SJCRH30 (cell line): ENCODE results near the gene ZNF692. TPM values are rescaled to one million over a fixed set of nuclear protein-coding genes. Genes with fewer than 3 reads are reported as not detected.
A peak's percentile ranks its signal among the peaks of the same experiment; 100 is the strongest.

Source experiments
- DNase-seq, 2 experiments: peaks; one replicate each; pipeline ENCODE4 v3.0.0-alpha.2; 2015 to 2020
- H3K27ac ChIP-seq: fragments of 250-450 bp; sonication (Bioruptor Pico); 2 replicates; pipeline ENCODE4 v1.5.1; 2020; ENCODE audit warnings: mild to moderate bottlenecking, moderate library complexity
- H3K27me3 ChIP-seq: fragments of 250-450 bp; sonication (Bioruptor Pico); 2 replicates; pipeline ENCODE4 v1.5.1; 2020; ENCODE audit warnings: mild to moderate bottlenecking, moderate library complexity
- H3K36me3 ChIP-seq: fragments of 250-450 bp; sonication (Bioruptor Pico); 2 replicates; pipeline ENCODE4 v1.5.1; 2020; ENCODE audit warnings: mild to moderate bottlenecking, moderate library complexity
- H3K4me1 ChIP-seq: fragments of 250-450 bp; sonication (Bioruptor Pico); 2 replicates; pipeline ENCODE4 v1.5.1; 2020; ENCODE audit warnings: mild to moderate bottlenecking, moderate library complexity
- H3K4me3 ChIP-seq: fragments of 250-450 bp; sonication (Bioruptor Pico); 2 replicates; pipeline ENCODE4 v1.5.1; 2020; ENCODE audit warnings: mild to moderate bottlenecking, moderate library complexity
- H3K9me3 ChIP-seq: fragments of 250-450 bp; sonication (Bioruptor Pico); replicated peaks from 2 replicates; pipeline ENCODE4 v1.5.1; 2020; ENCODE audit warnings: mild to moderate bottlenecking, moderate library complexity
- total RNA-seq: library from RNA; depleted of rRNA; stranded (reverse); fragments of >200 nt; shearing (Covaris generic); gene quantifications from 2 replicates; pipeline ENCODE4 v1.2.3, GENCODE V29; 2014

The ZNF692 gene
- total RNA-seq, 1 experiment from 2014 or later, result 26.4 TPM

DNA sequence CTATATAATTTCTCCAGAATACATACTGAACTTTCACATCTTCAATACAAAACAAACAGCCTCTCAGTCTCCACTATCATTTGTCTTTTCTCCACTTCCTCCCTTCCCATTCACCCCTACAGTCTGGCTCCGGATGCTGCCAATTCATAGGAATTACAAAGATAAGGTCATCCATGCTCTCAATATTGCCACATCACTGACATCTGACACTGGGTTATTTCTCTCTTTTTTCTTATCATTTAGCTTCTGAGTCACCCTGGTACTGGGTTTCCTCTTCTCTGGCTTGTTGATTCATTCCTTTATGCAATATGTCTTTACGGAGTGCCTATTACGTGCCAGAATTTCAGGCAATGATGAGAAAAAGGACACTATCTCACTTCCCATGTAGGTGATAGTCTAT is 30.0 kb downstream of the ZNF692 start:
- Histone ChIP-seq H3K9me3 (no peaks in the 10 kb centered on the region), H3K4me3 (no peak overlapping the region), H3K27me3 (0 out of 2 replicates have a peak, but pooled peaks cover 3% of the 10 kb centered on the region), H3K36me3 (no peaks in the 10 kb centered on the region), H3K4me1 (no peaks in the 10 kb centered on the region), H3K27ac (no peak overlapping the region)
- DNase-seq, result no peak

DNA sequence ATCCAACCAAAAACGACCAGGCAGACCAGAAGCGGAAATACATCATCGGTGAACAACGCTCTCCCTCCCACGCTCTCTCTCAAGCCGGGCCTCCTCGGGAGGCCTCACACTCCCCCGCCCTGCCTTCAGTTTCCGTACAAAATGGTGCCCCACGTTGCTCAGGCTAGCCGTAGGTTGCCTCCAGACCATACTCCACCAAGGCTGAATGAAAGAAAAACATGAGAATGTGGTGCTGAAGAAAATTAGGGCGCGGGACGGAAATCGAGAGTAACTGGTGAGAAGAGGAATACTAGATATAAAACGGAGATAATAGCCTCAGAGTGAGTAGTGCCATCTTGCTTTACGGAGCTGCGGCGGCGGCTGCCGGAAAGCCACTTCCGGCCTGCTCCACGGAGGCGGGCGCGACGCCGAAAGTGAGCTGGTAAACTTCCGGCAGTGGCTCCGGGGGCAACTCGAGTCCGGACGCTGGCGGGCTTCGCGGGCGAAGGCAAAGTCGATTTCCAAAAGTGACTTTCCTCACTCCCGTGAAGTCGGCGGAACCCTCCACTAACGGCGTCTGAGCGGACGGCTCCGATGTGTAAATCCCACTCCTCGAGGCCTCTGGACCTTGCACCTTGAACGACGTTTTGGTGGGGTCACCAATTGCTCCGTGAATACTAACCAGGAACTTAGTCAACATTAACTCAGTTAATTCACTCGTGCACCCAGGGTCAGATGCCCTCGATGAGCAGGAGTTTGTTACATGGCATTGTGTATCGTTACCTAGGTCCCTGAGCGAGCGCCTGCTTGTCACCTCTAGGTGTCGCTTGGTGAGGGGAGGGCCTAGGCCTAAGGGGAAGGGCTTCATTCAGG is 32.8 kb downstream of the ZNF692 start, which contains the start of gene SH3BP5L:
Gene SH3BP5L, minus strand, starts transcription at position 7 of the 852 bp plus-strand sequence. CDS start 980 bp downstream, outside the sequence.
- H3K9me3 ChIP-seq, result no peaks in the 10 kb centered on the region
- DNase-seq, result peak; percentile 89 to 93
- H3K27ac ChIP-seq, result peak within 1 kb of the TSS; percentile 93
- H3K36me3 ChIP-seq, result peaks cover 5% of the 10 kb centered on the region; the same call in 1 of the 2 replicates
- H3K4me3 ChIP-seq, result peak within 1 kb of the TSS; percentile 66
- H3K27me3 ChIP-seq, result no peaks in the 10 kb centered on the region
- H3K4me1 ChIP-seq, result no peaks in the 10 kb centered on the region

DNA sequence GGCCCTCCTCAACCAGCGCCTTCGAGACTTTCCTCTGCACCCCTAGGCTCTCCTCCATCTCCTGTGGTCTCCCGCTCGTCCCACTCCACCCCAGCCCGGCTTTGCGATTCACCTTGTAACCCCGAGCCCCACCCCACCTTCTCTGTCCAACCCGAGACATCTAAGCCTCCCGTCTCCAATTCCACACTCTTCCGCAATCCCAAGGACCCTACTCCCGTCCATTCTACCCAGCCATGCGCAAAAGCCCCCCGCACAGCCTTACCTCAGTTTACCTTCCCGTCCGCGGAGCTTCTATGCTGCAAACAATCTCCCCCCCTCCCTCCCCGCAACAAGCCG is 33.3 kb downstream of the ZNF692 start:
- peak in 1 of 2 experiments; percentile 11 for DNase-seq
- H3K27ac ChIP-seq, result peak overlapping the region; percentile 93
- H3K4me1 ChIP-seq, result no peaks in the 10 kb centered on the region
- no peaks in the 10 kb centered on the region for H3K27me3 ChIP-seq
- no peaks in the 10 kb centered on the region for H3K9me3 ChIP-seq
- H3K4me3 ChIP-seq, result peak overlapping the region; percentile 66
- H3K36me3 ChIP-seq, result peaks cover 6% of the 10 kb centered on the region

DNA sequence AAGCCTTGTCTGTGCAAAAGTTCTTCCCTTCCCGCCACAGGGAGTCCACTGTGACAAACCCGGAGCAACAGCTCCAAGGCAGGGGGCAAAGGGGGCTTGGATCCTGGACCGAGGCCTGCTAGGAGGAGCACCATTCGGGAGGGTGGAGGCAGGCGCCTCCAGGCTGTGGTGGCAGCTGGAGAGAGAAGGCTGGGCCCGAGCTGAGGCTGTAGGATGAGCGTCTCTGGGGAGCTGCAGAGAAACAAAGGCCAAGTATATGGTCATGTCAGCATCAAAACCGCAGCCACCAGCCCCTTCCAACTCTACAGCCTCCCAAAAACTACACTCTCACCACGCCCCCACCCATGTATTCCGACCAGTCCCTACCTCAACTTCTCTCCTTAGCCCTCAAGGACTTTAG is 33.7 kb downstream of the ZNF692 start:
- H3K4me1 ChIP-seq, result no peaks in the 10 kb centered on the region
- H3K27ac ChIP-seq, result peak overlapping the region; percentile 93
- no peaks in the 10 kb centered on the region for H3K27me3 ChIP-seq
- H3K4me3 ChIP-seq, result peak overlapping the region; percentile 66
- peaks cover 9% of the 10 kb centered on the region for H3K36me3 ChIP-seq
- no peaks in the 10 kb centered on the region for H3K9me3 ChIP-seq
- peak; percentile 11 to 22 for DNase-seq

DNA sequence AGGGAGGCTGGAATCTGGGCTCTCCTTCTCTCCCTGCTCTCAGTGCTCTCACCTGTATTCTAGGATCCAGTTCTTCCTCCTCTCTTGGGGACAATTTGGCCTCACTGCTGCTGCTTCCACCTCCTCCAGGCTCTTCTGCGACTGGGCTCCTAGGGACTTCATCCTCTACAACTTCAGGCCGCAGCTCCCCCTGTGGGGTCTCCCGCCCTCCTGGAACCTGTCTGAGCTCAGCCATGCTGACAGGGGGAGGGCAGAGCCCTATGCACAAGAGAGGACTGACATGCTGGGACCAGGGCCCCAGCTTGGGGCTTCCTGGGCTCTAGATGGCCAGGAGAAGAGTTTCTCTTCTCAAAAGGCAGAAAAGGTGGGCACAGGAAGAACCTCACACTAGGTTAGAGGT is 34.2 kb downstream of the ZNF692 start:
- Histone ChIP-seq H3K27ac (no peak overlapping the region), H3K4me1 (no peaks in the 10 kb centered on the region), H3K9me3 (no peaks in the 10 kb centered on the region), H3K36me3 (peaks cover 9% of the 10 kb centered on the region), H3K27me3 (no peaks in the 10 kb centered on the region), H3K4me3 (no peak overlapping the region; the same call in none of the 2 replicates)
- no peak for DNase-seq

DNA sequence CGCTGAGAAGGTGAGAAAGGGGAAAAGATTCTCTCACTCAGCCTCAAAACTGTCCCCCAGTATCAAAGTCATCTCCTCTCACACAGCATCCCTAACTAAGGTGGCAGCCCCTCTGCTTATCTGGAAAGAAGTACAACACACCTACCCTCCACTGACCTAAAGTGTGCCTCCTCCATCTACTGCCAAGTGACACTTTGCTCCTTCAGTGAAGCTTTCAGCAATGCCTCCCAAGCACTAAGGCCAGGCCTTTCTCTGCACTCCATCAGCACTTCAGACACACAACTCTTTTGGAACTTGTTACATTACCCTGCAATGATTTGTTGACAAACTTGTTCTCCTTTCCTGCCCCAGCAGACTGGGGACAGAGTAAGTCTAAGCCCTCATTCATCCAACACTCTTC is 34.6 kb downstream of the ZNF692 start:
- H3K27ac ChIP-seq, result no peak overlapping the region
- H3K27me3 ChIP-seq, result no peaks in the 10 kb centered on the region
- H3K4me1 ChIP-seq, result no peaks in the 10 kb centered on the region
- no peak overlapping the region for H3K4me3 ChIP-seq
- no peaks in the 10 kb centered on the region for H3K9me3 ChIP-seq
- no peak for DNase-seq
- peaks cover 9% of the 10 kb centered on the region for H3K36me3 ChIP-seq

DNA sequence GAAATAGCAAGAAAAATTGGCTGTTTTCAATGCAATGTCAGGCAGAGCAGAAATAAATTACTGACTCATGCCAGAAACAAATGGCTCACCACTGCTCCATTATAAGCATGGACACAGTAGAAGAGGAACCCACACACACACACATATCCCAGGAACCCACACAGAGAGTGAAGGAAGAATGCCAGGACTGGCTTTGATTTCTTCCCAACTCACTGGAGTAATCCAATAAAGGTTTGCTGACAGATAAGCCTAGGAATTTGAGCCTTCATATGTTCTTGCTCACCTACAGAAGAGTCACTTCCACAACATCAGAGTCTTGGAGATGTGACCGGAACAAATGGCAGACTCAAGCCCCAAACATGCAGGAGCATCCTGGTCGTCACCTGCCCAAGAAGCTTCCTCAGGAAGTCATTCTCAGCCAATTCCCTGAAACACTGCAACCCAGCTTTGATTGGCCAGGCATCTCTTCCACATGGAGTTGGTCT is 35.3 kb downstream of the ZNF692 start:
- peaks cover 9% of the 10 kb centered on the region for H3K36me3 ChIP-seq
- no peaks in the 10 kb centered on the region for H3K4me1 ChIP-seq
- no peaks in the 10 kb centered on the region for H3K9me3 ChIP-seq
- DNase-seq, result no peak
- no peak overlapping the region for H3K27ac ChIP-seq
- H3K4me3 ChIP-seq, result no peak overlapping the region
- no peaks in the 10 kb centered on the region for H3K27me3 ChIP-seq

DNA sequence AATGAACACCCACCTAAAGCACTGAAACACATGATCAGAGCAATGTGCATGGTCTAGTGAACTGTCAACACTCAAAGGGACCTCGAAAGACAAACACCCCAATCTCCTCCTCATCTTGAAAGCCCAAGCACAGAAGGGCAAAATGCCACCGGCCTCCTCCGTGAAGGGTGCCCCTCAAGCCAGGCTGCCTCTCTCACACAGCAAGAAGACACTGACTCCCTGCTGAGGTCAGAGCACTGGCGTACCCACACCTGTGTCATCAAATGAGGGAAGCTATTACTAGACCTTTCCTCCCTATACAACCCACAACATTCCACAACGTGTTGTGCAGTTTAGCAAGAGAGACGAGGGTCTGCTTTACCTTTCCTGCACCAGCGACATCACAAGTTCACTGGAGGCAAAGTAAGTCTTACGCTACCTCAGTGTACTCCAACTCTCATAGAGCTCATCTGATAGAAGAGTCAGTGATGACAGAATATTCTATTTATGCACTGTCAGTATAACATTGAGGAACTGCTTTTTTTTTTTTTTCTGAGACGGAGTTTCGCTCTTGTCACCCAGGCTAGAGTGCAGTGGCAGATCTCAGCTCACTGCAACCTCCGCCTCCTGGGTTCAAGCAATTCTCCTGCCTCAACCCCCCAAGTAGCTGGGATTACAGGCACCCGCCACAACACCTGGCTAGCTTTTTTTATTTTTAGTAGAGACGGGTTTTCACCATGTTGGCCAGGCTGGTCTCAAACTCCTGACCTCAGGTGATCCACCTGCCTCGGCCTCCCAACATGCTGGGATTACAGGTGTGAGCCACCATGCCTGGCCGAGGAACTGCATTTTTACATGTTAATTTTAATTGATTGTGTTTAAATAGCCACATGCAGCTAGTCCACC is 36.5 kb downstream of the ZNF692 start:
- no peak for DNase-seq
- Histone ChIP-seq H3K9me3 (no peaks in the 10 kb centered on the region), H3K4me3 (no peak overlapping the region), H3K27me3 (no peaks in the 10 kb centered on the region), H3K4me1 (no peaks in the 10 kb centered on the region), H3K36me3 (peaks cover 9% of the 10 kb centered on the region), H3K27ac (no peak overlapping the region)

DNA sequence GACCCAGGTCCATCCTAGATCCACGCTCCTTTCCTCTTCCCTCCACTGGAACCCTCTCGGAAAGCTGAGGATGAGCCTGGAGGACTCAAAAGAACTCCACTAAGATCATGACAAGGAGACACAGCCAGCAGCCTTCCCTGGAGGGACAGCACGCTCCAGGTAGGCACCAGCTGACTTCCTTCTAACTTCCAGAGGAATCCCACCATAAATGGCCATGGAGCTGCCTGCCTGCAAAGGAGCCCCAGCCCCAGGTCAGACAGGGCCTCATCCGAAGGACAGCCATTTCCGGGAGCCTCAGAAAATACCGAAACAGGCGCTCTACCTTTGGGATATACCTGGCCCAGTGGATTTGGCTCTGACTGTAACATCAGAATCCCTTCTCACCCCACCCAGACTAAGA is 37.2 kb downstream of the ZNF692 start:
- Histone ChIP-seq H3K27ac (no peak overlapping the region), H3K4me3 (no peak overlapping the region), H3K9me3 (no peaks in the 10 kb centered on the region), H3K4me1 (no peaks in the 10 kb centered on the region), H3K36me3 (peaks cover 10% of the 10 kb centered on the region), H3K27me3 (no peaks in the 10 kb centered on the region)
- DNase-seq, result no peak

DNA sequence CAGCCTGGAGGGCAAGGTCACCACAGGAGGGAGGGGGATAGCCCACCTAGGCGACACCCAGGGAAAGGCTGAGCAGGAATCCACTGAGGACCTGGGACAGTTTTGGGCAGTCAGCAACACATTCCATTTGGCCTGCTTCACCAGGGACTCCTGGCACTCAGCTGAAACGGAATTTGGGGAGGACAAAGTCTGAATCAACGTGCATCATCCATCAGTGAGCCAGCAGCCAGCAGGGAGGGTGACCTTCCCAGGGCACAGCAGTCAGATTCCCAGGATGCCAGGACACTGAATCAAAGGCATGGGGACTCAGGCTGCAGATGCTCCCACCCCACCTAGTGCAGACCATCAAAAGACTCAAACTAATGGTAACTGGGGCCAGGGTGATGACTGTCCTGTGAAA is 37.8 kb downstream of the ZNF692 start:
- no peaks in the 10 kb centered on the region for H3K9me3 ChIP-seq
- no peak for DNase-seq
- H3K36me3 ChIP-seq, result peaks cover 15% of the 10 kb centered on the region
- no peaks in the 10 kb centered on the region for H3K4me1 ChIP-seq
- no peak overlapping the region for H3K27ac ChIP-seq
- no peaks in the 10 kb centered on the region for H3K27me3 ChIP-seq
- H3K4me3 ChIP-seq, result no peak overlapping the region

DNA sequence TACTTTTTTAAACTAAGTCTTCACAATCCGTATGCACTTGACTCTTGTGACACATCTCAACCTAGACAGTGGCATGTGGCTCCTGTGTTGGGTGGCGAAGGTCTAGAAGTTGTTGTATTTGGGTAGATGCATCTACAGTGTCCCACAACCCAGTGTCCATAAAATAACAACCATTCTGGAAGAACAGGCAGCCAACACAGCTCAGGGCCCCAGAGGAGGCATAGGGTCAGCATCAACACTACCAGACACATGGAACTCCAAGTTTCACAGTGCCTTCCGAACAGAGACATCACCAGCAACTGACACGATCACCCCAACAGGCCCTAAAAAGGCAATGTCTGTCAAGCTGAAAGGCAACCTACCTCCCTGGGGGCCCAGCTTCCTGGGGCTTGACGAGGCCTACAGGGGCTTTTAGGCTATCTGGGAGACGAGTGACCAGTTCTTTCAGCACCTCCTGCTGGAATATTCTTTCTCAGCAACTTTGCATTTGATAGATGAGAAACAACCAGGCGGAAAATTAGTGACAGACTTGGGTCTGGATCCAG is 38.8 kb downstream of the ZNF692 start:
- Histone ChIP-seq H3K27ac (no peak overlapping the region), H3K4me1 (no peaks in the 10 kb centered on the region), H3K27me3 (no peaks in the 10 kb centered on the region), H3K4me3 (no peak overlapping the region), H3K9me3 (no peaks in the 10 kb centered on the region), H3K36me3 (peaks cover 17% of the 10 kb centered on the region)
- DNase-seq, result no peak

DNA sequence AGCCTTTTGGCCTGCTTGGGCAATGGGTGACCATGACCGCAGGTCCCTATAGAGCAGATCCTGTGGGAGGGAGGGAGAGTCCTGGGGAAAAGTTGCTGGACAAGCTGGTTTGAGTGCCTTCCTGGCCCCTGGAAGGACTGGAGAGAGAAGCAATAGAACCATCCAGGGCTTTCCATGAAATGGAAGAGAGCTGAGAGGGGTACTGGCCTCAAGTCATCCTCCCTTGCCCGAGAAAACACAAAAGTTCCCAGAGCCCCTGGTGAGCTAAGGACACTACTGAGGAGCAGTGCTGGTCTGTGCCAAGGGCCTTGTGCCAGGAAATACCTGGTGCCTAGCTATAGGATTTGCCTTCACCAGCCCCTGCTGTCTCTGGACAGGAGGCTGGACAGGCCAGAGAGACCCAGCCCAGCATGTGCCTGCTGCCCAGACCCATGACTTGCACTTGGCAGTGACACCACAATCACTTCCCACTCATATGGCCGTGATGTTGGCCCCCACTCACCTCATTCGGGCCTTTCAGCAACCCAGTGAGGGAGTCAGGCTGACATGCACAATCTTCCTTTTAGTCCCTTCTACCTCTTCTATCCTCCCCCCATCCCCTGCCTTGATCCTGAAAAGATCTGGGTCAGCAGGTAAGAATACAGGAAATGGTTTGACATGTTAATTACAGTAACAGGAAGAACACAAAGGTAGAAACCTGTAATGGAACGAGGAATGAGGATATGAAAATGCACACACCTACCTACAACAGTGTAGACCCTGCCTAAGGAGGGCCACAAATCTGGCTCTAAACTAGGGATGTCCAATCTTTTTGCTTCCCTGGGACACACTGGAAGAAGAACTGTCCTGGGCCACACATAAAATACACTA is 40.1 kb downstream of the ZNF692 start:
- Histone ChIP-seq H3K36me3 (peaks cover 22% of the 10 kb centered on the region), H3K27ac (no peak overlapping the region)

DNA sequence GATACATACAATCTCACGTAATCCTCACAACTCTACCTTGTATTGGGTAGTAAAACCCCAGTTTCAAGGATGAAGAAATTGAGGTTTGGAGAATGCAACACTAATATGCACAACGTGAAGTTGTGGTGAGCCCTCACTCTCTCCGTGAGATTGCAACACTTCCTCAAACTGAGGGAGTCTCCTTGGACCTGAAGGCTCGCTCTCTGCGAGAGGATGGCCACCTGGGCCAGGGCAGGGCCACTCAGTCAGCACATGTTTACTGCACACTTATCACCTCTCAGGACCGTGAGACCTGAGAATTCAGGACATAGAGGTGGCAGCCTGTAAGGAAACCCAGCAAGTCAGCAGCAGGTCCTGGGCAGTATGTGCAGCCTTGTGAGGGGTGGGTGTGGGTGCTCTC is 41.8 kb downstream of the ZNF692 start:
- DNase-seq, result no peak
- Histone ChIP-seq H3K4me3 (no peak overlapping the region), H3K9me3 (no peaks in the 10 kb centered on the region), H3K36me3 (peaks cover 21% of the 10 kb centered on the region), H3K27me3 (no peaks in the 10 kb centered on the region), H3K27ac (no peak overlapping the region), H3K4me1 (no peaks in the 10 kb centered on the region)

More for the DNA sequence above, 40.1 kb downstream of the ZNF692 start:
- Histone ChIP-seq H3K4me3 (no peak overlapping the region), H3K4me1 (no peaks in the 10 kb centered on the region), H3K27me3 (no peaks in the 10 kb centered on the region), H3K9me3 (no peaks in the 10 kb centered on the region)
- no peak for DNase-seq
